IMR-90 (cell line): ENCODE results near the gene STARD13. TPM values are rescaled to one million over a fixed set of nuclear protein-coding genes. Genes with fewer than 3 reads are reported as not detected.

Experiments used
- ATAC-seq: fragments of 200-7000 bp; cut with Tn5 transposase; 2 replicates; pipeline ENCODE4 v1.9.1; 2020; ENCODE audit warnings: low read depth, mild to moderate bottlenecking, moderate library complexity
- BruUV-seq: library from RNA; stranded (reverse); fragments of 400-500 nt; replicated peaks from 2 replicates; lab custom pipeline; 2021; lab: Mats Ljungman, UMichigan
- CTCF ChIA-PET: fragments of 300-600 bp; formaldehyde crosslinking; extraction: SDS; loops from one replicate; lab custom pipeline; 2021; ENCODE audit warnings: antibody characterized with exemption; lab: Yijun Ruan, JAX
- POLR2A ChIA-PET: fragments of 300-600 bp; sonication (Branson Sonifier 250); formaldehyde crosslinking; loops from one replicate; lab custom pipeline; 2022; ENCODE audit warnings: antibody characterized with exemption; ENCODE audit not compliant: unreplicated experiment; lab: Charles Lee
- DNase-seq: peaks from one replicate; pipeline ENCODE4 v3.0.0; 2013
- H2AFZ ChIP-seq: replicated peaks from 2 replicates; pipeline ENCODE3; 2013; ENCODE audit warnings: low read length, mild to moderate bottlenecking; ENCODE audit not compliant: poor library complexity
- H2AK5ac ChIP-seq: 2 replicates; pipeline ENCODE4 v1.6.1; 2013; ENCODE audit warnings: low read depth, low read length, inconsistent platforms
- H2AK9ac ChIP-seq: replicated peaks from 2 replicates; pipeline ENCODE3; 2013; ENCODE audit warnings: mild to moderate bottlenecking, low read depth, low read length, moderate library complexity; ENCODE audit not compliant: poor library complexity
- H2BK120ac ChIP-seq: 2 replicates; pipeline ENCODE4 v1.6.1; 2013; ENCODE audit warnings: low read depth, low read length, inconsistent platforms
- H2BK15ac ChIP-seq: 3 replicates; pipeline ENCODE4 v1.6.1; 2013; ENCODE audit warnings: low read depth, low read length, inconsistent platforms
- H2BK20ac ChIP-seq: 2 replicates; pipeline ENCODE4 v1.6.1; 2013; ENCODE audit warnings: low read depth, mild to moderate bottlenecking, inconsistent platforms, low read length, moderate library complexity
- H2BK5ac ChIP-seq: 2 replicates; pipeline ENCODE4 v1.6.1; 2013; ENCODE audit warnings: mild to moderate bottlenecking, low read depth, low read length, inconsistent platforms; ENCODE audit not compliant: poor library complexity, severe bottlenecking
- H3K14ac ChIP-seq: replicated peaks from 2 replicates; pipeline ENCODE4 v1.6.1; 2013; ENCODE audit warnings: low read depth, low read length, inconsistent platforms
- H3K18ac ChIP-seq: 2 replicates; pipeline ENCODE4 v1.6.1; 2013; ENCODE audit warnings: low read depth, low read length, control low read depth
- H3K23ac ChIP-seq: 2 replicates; pipeline ENCODE4 v1.6.1; 2013; ENCODE audit warnings: low read depth, low read length, inconsistent platforms
- H3K27ac ChIP-seq: 2 replicates; pipeline ENCODE4 v1.5.1; 2013; ENCODE audit warnings: mild to moderate bottlenecking, control low read depth, low read length; ENCODE audit not compliant: insufficient read depth
- H3K27me3 ChIP-seq: 2 replicates; pipeline ENCODE4 v1.6.1; 2013; ENCODE audit warnings: low read length; ENCODE audit not compliant: control insufficient read depth, insufficient read depth
- H3K36me3 ChIP-seq: 2 replicates; pipeline ENCODE4 v1.6.1; 2013; ENCODE audit warnings: low read length, mixed read lengths; ENCODE audit not compliant: control insufficient read depth, insufficient read depth
- H3K4ac ChIP-seq: 2 replicates; pipeline ENCODE4 v1.6.1; 2013; ENCODE audit warnings: low read depth, low read length, inconsistent platforms
- H3K4me1 ChIP-seq: 2 replicates; pipeline ENCODE4 v1.6.1; 2013; ENCODE audit warnings: low read length, mixed read lengths; ENCODE audit not compliant: control insufficient read depth, insufficient read depth
- H3K4me2 ChIP-seq: 2 replicates; pipeline ENCODE4 v1.6.1; 2013; ENCODE audit warnings: low read depth, mild to moderate bottlenecking, control low read depth, low read length, moderate library complexity
- H3K4me3 ChIP-seq: 2 replicates; pipeline ENCODE4 v1.5.1; 2013; ENCODE audit warnings: low read depth, mild to moderate bottlenecking, control low read depth, low read length, moderate library complexity; ENCODE audit not compliant: insufficient read depth
- H3K56ac ChIP-seq: 2 replicates; pipeline ENCODE4 v1.6.1; 2013; ENCODE audit warnings: low read length, inconsistent platforms; ENCODE audit not compliant: insufficient read depth; ENCODE audit errors: extremely low read depth
- H3K79me1 ChIP-seq, 2 experiments: 2 replicates each; pipeline ENCODE4 v1.6.1; 2013; ENCODE audit warnings: low read length in 2 of 2, inconsistent platforms in 1 of 2, low read depth in 1 of 2
- H3K9ac ChIP-seq: 2 replicates; pipeline ENCODE4 v1.6.1; 2013; ENCODE audit warnings: low read depth, low read length, control low read depth
- H3K9me1 ChIP-seq: 2 replicates; pipeline ENCODE4 v1.6.1; 2013; ENCODE audit warnings: low read length, inconsistent platforms; ENCODE audit not compliant: insufficient read depth
- H3K9me3 ChIP-seq: 2 replicates; pipeline ENCODE4 v1.6.1; 2013; ENCODE audit warnings: low read length; ENCODE audit not compliant: control insufficient read depth, insufficient read depth
- H4K20me1 ChIP-seq: 2 replicates; pipeline ENCODE4 v1.6.1; 2013; ENCODE audit warnings: low read length, inconsistent platforms; ENCODE audit not compliant: insufficient read depth
- H4K5ac ChIP-seq: 2 replicates; pipeline ENCODE4 v1.6.1; 2013; ENCODE audit warnings: mild to moderate bottlenecking, low read depth, low read length, control low read depth
- H4K8ac ChIP-seq, 2 experiments: 2 replicates each; pipeline ENCODE4 v1.6.1; 2013; ENCODE audit warnings: low read depth in 2 of 2, low read length in 2 of 2, control low read depth in 1 of 2, inconsistent platforms in 1 of 2
- H4K91ac ChIP-seq: 2 replicates; pipeline ENCODE4 v1.6.1; 2013; ENCODE audit warnings: low read depth, low read length, inconsistent platforms; ENCODE audit not compliant: insufficient read depth
- CEBPB ChIP-seq: IDR thresholded peaks from 2 replicates; pipeline ENCODE4 v1.6.1; 2012; ENCODE audit warnings: low read depth, low read length, improper control_type of control experiment
- USF2 ChIP-seq: fragments of 150-350 bp; IDR thresholded peaks from 2 replicates; pipeline ENCODE4 v1.6.1; 2017; ENCODE audit warnings: mild to moderate bottlenecking, antibody characterized with exemption, low read length, low read depth
- WGBS, 2 experiments: methylation state at CpG; one replicate each; pipeline versions ENCODE4 v1.1.5 to v1.1.7; 2013; ENCODE audit warnings: missing lambda C conversion rate in 2 of 2; ENCODE audit not compliant: insufficient read length in 1 of 2; ENCODE audit errors: extremely low coverage in 2 of 2; 5-methylcytosine and 5-hydroxymethylcytosine counted together
- dilution Hi-C: fragments of 300-500 bp; cut with HindIII; formaldehyde crosslinking; loops from one replicate; pipeline ENCODE4 v1.14.3; 2018; ENCODE audit warnings: low sequenced_read_pairs; ENCODE audit not compliant: unreplicated experiment
- in situ Hi-C: fragments of 300-500 bp; cut with MboI; formaldehyde crosslinking; loops from 3 replicates; pipeline ENCODE4 v1.14.3; 2019; ENCODE audit warnings: low sequenced_read_pairs, inconsistent platforms, mixed read lengths
- intact Hi-C: fragments of 100-400 bp; cut with micrococcal nuclease; formaldehyde crosslinking; loops from 2 replicates; pipeline ENCODE4 v1.10.0; 2022
- polyA plus RNA-seq, 3 experiments: library from polyadenylated mRNA; depleted of rRNA; stranded (reverse); fragments of >200 nt; gene quantifications; 2 replicates each; pipeline ENCODE4 v1.2.3, GENCODE V29; 2012; ENCODE audit warnings: low replicate concordance in 1 of 3
- total RNA-seq: library from RNA; depleted of rRNA; stranded (reverse); fragments of >200 nt; gene quantifications from 2 replicates; pipeline ENCODE4 v1.2.3, GENCODE V29; 2012

Gene STARD13
- total and polyA plus RNA-seq, 2 of the 4 experiments (the other 2 are of a cell fraction) = 23.6 to 46.6 TPM

GRCh38 chr13:33183431-33184111, 102.0 kb downstream of the STARD13 start:
- H2BK5ac ChIP-seq = no peak overlapping the region
- intact Hi-C loops (no loop called here), dilution Hi-C loops (no loop called here), in situ Hi-C loops (no loop called here)
- H3K4me2 ChIP-seq = no peak overlapping the region
- H2BK20ac ChIP-seq = no peak overlapping the region
- DNase-seq = peak; percentile 77
- H3K79me1 ChIP-seq = peaks cover 51 to 86% of the 10 kb centered on the region in 2 experiments
- no peaks in the 10 kb centered on the region for H3K9me3 ChIP-seq
- H4K5ac ChIP-seq = no peak overlapping the region
- H2AK5ac ChIP-seq = 0 out of 2 replicates have a peak overlapping the region, but pooled peaks have one; percentile 5
- no TSS peak for BruUV-seq
- peak overlapping the region; percentile 22; the same call in 1 of the 3 replicates for H2BK15ac ChIP-seq
- TF ChIP-seq CEBPB = peak; percentile 32; the same call in 1 of the 2 replicates
- no peak for TF ChIP-seq USF2
- WGBS, 2 experiments = no CpG with 5 or more reads among the region's 3 CpGs
- H3K27ac ChIP-seq = peak overlapping the region; percentile 23; the same call in 1 of the 2 replicates
- H3K9me1 ChIP-seq = peaks cover 47% of the 10 kb centered on the region
- no peak overlapping the region for H3K4ac ChIP-seq
- ATAC-seq = peak; percentile 13; the same call in 1 of the 2 replicates
- no peak overlapping the region for H2AK9ac ChIP-seq
- H3K36me3 ChIP-seq = peaks cover 9% of the 10 kb centered on the region
- no peak overlapping the region for H3K9ac ChIP-seq
- peaks cover 43% of the 10 kb centered on the region for H4K20me1 ChIP-seq
- H3K27me3 ChIP-seq = no peaks in the 10 kb centered on the region
- no peak overlapping the region for H3K56ac ChIP-seq
- H3K4me1 ChIP-seq = peaks cover 33% of the 10 kb centered on the region
- H4K8ac ChIP-seq = 0 out of 4 replicates have a peak overlapping the region, but pooled peaks of 1 of the 2 experiments have one; percentile 22
- no peak overlapping the region for H3K4me3 ChIP-seq
- H2AFZ ChIP-seq = no peak overlapping the region
- ChIA-PET POLR2A (no interaction called here), CTCF (interaction anchor here (0.6 kb wide), 1 partner anchor 202 kb away, joined by 3 read pairs; no protein-coding TSS in a partner anchor)
- H3K14ac ChIP-seq = no peak overlapping the region; the same call in 1 of the 2 replicates
- H4K91ac ChIP-seq = no peak overlapping the region
- peak overlapping the region; percentile 8; the same call in 1 of the 2 replicates for H2BK120ac ChIP-seq
- H3K23ac ChIP-seq = peak overlapping the region; percentile 17; the same call in 1 of the 2 replicates
- peak overlapping the region; percentile 2 for H3K18ac ChIP-seq
